Upper lobe of left lung (tissue), 6 donors: ENCODE results near the gene COG3. TPM values are rescaled to one million over a fixed set of nuclear protein-coding genes. Genes with fewer than 3 reads are reported as not detected.

Experiments used
- ATAC-seq, 2 donors: fragments of 200-7000 bp; cut with Tn5 transposase; one replicate each; pipeline ENCODE4 v1.9.1; 2022; ENCODE audit warnings: mild to moderate bottlenecking in 2 of 2, moderate library complexity in 2 of 2; ENCODE audit not compliant: low FRiP score in 2 of 2
- DNase-seq, 2 donors: peaks; one replicate each; pipeline ENCODE4 v3.0.0-alpha.2; 2019 to 2020
- H3K27ac ChIP-seq, 4 donors: fragments of 200-600 bp; sonication (generic); one replicate each; pipeline ENCODE4 v1.5.1; 2016 to 2019
- H3K27me3 ChIP-seq, 4 donors: fragments of 200-600 bp; sonication (generic); one replicate each; pipeline ENCODE4 v1.5.1; 2017 to 2019
- H3K36me3 ChIP-seq, 4 donors: fragments of 200-600 bp; sonication (generic); one replicate each; pipeline ENCODE4 v1.5.1; 2016 to 2019
- H3K4me1 ChIP-seq, 4 donors: fragments of 200-600 bp; sonication (generic); one replicate each; pipeline ENCODE4 v1.5.1; 2018 to 2019
- H3K4me3 ChIP-seq, 4 donors: fragments of 200-600 bp; sonication (generic); one replicate each; pipeline ENCODE4 v1.5.1; 2017 to 2019; ENCODE audit warnings: mild to moderate bottlenecking in 2 of 4, moderate library complexity in 1 of 4
- H3K9me3 ChIP-seq, 4 donors: fragments of 200-600 bp; sonication (generic); one replicate each; pipeline ENCODE4 v1.5.1; 2018 to 2019
- EP300 ChIP-seq, 4 donors: sonication (generic); formaldehyde crosslinking; IDR thresholded peaks; one replicate each; pipeline ENCODE4 v1.5.1; 2017; ENCODE audit warnings: antibody characterized with exemption in 4 of 4, control low read depth in 2 of 4
- POLR2A ChIP-seq, 4 donors: fragments of 450-650 bp; IDR thresholded peaks; one replicate each; pipeline ENCODE4 v1.5.1; 2016 to 2017; ENCODE audit warnings: antibody characterized with exemption in 4 of 4, mild to moderate bottlenecking in 2 of 4
- POLR2AphosphoS5 ChIP-seq, 2 donors: sonication (generic); formaldehyde crosslinking; IDR thresholded peaks; one replicate each; pipeline ENCODE4 v1.5.1; 2017; ENCODE audit warnings: antibody characterized with exemption in 2 of 2
- WGBS, 2 donors: methylation state at CpG; one replicate each; pipeline ENCODE4 v1.1.5; 2017 to 2018; 5-methylcytosine and 5-hydroxymethylcytosine counted together
- total RNA-seq, 6 donors: library from RNA; depleted of rRNA in 4 of 6; stranded (reverse); fragments of >200 nt in 4 of 6; gene quantifications; one replicate each; pipeline versions ENCODE4 v1.1.0 to v1.2.1, GENCODE V29; 2016 to 2021
- TF ChIP-seq, protein P1 (sequence below), 6 experiments: fragments of 450-650 bp in 4 of 6; fragments of 200-600 bp in 2 of 6; sonication (generic) in 2 of 6; IDR thresholded peaks; one replicate each; pipeline ENCODE4 v1.5.1; 2016 to 2019; ENCODE audit warnings: antibody characterized with exemption in 6 of 6
- donor health status: DM: no; HTN: no; CAD: no; lungs with moderate emphysema.
- donor health status: DM: no; HTN: yes; CAD: no; lungs with severe emphysema.

The COG3 gene
- total RNA-seq, 6 donors from 2014 or later, result 20.5 to 48.2 (median 38.8) TPM

DNA sequence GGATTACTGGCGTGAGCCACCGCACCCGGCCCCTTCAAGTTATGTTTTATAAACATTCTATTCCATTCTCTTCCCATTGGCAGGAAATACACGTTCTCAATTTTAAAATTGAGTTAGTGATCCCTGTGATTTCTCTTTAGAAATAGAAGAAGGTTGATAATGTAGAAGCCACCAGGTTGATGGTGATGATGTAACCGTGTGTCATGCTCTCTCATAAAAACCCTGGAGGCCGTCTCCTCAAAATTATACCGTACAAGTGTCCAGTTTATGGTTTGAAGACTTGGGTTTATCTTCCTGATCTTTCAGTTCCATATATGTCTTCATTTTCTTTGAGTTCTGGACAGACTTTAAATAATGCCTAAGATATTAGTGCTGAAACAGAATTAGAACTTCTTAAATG is 32.2 kb downstream of the COG3 start:
- no peak for TF ChIP-seq POLR2AphosphoS5 (IDR thresholded peaks at IDR 0.05)
- TF ChIP-seq EP300 (IDR thresholded peaks at IDR 0.05), result no peak
- no peak for TF ChIP-seq POLR2A (IDR thresholded peaks at IDR 0.05)
- TF ChIP-seq, protein P1, sequence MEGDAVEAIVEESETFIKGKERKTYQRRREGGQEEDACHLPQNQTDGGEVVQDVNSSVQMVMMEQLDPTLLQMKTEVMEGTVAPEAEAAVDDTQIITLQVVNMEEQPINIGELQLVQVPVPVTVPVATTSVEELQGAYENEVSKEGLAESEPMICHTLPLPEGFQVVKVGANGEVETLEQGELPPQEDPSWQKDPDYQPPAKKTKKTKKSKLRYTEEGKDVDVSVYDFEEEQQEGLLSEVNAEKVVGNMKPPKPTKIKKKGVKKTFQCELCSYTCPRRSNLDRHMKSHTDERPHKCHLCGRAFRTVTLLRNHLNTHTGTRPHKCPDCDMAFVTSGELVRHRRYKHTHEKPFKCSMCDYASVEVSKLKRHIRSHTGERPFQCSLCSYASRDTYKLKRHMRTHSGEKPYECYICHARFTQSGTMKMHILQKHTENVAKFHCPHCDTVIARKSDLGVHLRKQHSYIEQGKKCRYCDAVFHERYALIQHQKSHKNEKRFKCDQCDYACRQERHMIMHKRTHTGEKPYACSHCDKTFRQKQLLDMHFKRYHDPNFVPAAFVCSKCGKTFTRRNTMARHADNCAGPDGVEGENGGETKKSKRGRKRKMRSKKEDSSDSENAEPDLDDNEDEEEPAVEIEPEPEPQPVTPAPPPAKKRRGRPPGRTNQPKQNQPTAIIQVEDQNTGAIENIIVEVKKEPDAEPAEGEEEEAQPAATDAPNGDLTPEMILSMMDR (IDR thresholded peaks at IDR 0.05), result no peak
- Histone ChIP-seq H3K9me3 (no peaks in the 10 kb centered on the region), H3K4me3 (no peak overlapping the region), H3K4me1 (peaks cover 0 to 4% (median 2%) of the 10 kb centered on the region in 4 donors), H3K27me3 (no peaks in the 10 kb centered on the region), H3K27ac (no peak overlapping the region), H3K36me3 (peaks cover 0 to 86% (median 39%) of the 10 kb centered on the region in 4 donors)
- DNase-seq (no peak), ATAC-seq (no peak)
- 84 to 93% methylated on average over 7 of the region's 7 CpGs for WGBS, 2 donors

DNA sequence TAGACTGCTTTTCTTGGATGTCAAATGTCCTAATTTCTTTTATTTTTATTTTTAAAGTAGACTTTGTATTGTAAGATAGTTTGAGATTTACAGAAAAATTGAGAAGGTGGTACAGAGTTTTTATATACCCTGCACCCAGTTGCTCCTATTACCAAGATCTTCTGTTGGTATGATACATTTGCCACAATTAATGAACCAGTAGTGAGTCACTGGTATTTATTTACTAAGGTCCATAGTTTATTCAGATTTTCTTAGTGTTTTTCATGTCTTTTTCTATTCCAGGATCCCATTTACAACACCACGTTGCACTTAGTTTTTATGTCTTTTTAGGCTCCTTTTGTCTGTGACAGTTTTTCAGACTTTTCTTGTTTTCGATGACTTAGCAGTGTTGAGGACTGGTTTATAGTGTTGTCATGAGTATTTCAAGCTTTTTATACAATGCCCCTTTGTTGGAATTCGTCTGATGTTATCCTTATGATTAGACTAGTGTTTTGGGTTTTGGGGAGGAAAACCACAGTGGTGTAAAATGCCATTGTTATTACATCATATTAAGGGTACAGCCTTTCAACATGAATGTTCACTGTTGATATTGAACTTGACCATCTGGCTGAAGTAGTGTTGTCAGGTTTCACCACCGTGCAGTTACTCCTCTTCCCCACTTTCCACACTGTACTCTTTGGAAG is 35.9 kb downstream of the COG3 start:
- ATAC-seq, result peak in 1 of 2 donors; percentile 34
- TF ChIP-seq POLR2A (IDR thresholded peaks at IDR 0.05), result no peak
- TF ChIP-seq POLR2AphosphoS5 (IDR thresholded peaks at IDR 0.05), result no peak
- TF ChIP-seq EP300 (IDR thresholded peaks at IDR 0.05), result no peak
- TF ChIP-seq, protein P1 (IDR thresholded peaks at IDR 0.05), result no peak
- H3K4me3 ChIP-seq, result no peak overlapping the region
- DNase-seq, result no peak
- peaks cover 0 to 4% (median 2%) of the 10 kb centered on the region in 4 donors for H3K4me1 ChIP-seq
- 44 to 60% methylated on average over 4 of the region's 4 CpGs for WGBS, 2 donors
- H3K36me3 ChIP-seq, result peaks cover 13 to 86% (median 50%) of the 10 kb centered on the region in 4 donors
- no peaks in the 10 kb centered on the region for H3K27me3 ChIP-seq
- no peak overlapping the region for H3K27ac ChIP-seq
- H3K9me3 ChIP-seq, result no peaks in the 10 kb centered on the region

DNA sequence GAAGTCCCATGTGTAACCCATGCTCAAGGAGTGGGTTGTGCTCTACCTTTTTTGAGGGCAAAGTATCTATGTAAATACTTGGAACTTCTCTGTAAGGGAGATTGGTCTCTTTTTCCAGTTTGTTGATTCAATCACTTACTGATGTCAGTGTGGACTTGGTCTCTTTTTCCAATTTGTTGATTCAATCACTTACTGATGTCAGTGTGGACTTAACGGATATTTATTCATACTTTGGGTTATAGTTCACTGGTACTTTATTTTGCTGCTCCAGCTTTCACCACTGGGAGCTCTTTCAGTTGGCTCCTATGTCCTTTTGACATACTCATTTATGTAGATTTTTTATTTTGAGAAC is 36.4 kb downstream of the COG3 start:
- DNase-seq (no peak), ATAC-seq (no peak)
- Histone ChIP-seq H3K36me3 (peaks cover 18 to 86% (median 48%) of the 10 kb centered on the region in 4 donors), H3K4me3 (no peak overlapping the region), H3K9me3 (no peaks in the 10 kb centered on the region), H3K27ac (no peak overlapping the region), H3K27me3 (no peaks in the 10 kb centered on the region), H3K4me1 (peaks cover 0 to 4% (median 2%) of the 10 kb centered on the region in 4 donors)
- 80 to 96% methylated on average over 1 of the region's 1 CpG for WGBS, 2 donors
- TF ChIP-seq POLR2A (IDR thresholded peaks at IDR 0.05) (no peak), EP300 (IDR thresholded peaks at IDR 0.05) (no peak), POLR2AphosphoS5 (IDR thresholded peaks at IDR 0.05) (no peak)
- TF ChIP-seq, protein P1 (IDR thresholded peaks at IDR 0.05), result no peak

DNA sequence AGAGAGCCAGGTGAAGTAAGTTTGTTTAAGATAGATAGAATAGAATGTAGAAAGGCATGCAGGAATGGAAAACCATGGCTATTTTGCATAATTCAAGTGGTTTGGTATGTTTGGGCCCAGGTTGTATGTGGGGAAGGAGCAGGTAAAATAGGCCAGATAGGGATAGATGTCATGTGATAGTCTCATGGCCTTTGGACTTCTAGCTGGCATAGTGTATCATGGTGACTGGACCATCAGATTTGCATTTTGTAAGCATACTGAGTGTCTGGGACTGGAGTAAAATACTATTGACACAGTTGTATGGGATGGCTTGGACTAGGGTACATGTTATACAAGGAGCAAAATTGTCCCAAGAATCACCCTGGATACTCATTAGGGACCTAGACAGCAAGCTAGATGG is 38.9 kb downstream of the COG3 start:
- H3K27ac ChIP-seq, result no peak overlapping the region
- DNase-seq (no peak), ATAC-seq (peak in 1 of 2 donors; percentile 11)
- H3K4me3 ChIP-seq, result no peak overlapping the region
- H3K4me1 ChIP-seq, result peaks cover 0 to 4% (median 2%) of the 10 kb centered on the region in 4 donors
- no peaks in the 10 kb centered on the region for H3K27me3 ChIP-seq
- H3K9me3 ChIP-seq, result no peaks in the 10 kb centered on the region
- TF ChIP-seq POLR2A (IDR thresholded peaks at IDR 0.05) (no peak), POLR2AphosphoS5 (IDR thresholded peaks at IDR 0.05) (no peak), EP300 (IDR thresholded peaks at IDR 0.05) (no peak)
- TF ChIP-seq, protein P1 (IDR thresholded peaks at IDR 0.05), result no peak
- peaks cover 21 to 75% (median 37%) of the 10 kb centered on the region in 4 donors for H3K36me3 ChIP-seq

DNA sequence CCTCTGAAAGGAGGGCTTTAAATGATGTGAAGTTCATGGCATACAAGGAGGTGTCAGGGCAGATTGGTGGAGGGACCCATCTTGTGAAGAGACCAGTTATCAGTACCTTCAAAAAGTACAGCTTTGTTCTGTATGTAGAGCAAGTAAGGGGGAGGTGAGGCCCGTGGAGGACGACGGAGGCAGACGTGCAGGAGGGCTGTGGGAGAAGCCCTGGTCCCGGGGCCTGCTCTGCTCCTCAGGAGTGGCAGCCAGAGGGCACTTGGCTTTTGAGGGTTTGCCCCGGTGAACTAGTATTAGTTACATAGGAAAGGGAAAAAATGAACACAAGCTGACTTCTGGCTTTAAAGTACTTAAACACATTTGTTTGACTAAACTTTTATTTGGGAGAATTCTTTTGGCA is 42.1 kb downstream of the COG3 start:
- no peaks in the 10 kb centered on the region for H3K27me3 ChIP-seq
- no peak for ATAC-seq
- H3K4me1 ChIP-seq, result peaks cover 0 to 5% (median under 1%) of the 10 kb centered on the region in 4 donors
- no peaks in the 10 kb centered on the region for H3K9me3 ChIP-seq
- no peak overlapping the region for H3K4me3 ChIP-seq
- TF ChIP-seq POLR2AphosphoS5 (IDR thresholded peaks at IDR 0.05) (no peak), EP300 (IDR thresholded peaks at IDR 0.05) (no peak), POLR2A (IDR thresholded peaks at IDR 0.05) (no peak)
- TF ChIP-seq, protein P1 (IDR thresholded peaks at IDR 0.05), result no peak
- peaks cover 28 to 86% (median 50%) of the 10 kb centered on the region in 4 donors for H3K36me3 ChIP-seq
- no peak overlapping the region for H3K27ac ChIP-seq
- DNase-seq, result peak in 1 of 2 donors; percentile 31
- 74 to 85% methylated on average over 6 of the region's 6 CpGs for WGBS, 2 donors
